NCI-H1048 (cell line): ENCODE results near the gene TUBD1.
"Not testable (repeated sequence)": the region's sequence is repeated elsewhere in the genome, so short reads cannot be mapped to it uniquely, and the experiment has no call there.

Source experiments
- DNase-seq: peaks from one replicate; lab custom pipeline; 2025; lab: John Stamatoyannopoulos, UW

TUBD1 gene

GRCh38 chr17:59844884-59845594, 47.7 kb downstream of the TUBD1 start:
- no peak for DNase-seq

GRCh38 chr17:59842901-59843652, 49.7 kb downstream of the TUBD1 start:
- no peak for DNase-seq

GRCh38 chr17:59841882-59842263, 50.9 kb downstream of the TUBD1 start:
- DNase-seq, result not testable (repeated sequence)

GRCh38 chr17:59841091-59841881, 51.5 kb downstream of the TUBD1 start:
- DNase-seq, result not testable (repeated sequence)

- DNase-seq, result no peak
Measured at GRCh38 chr17:59840329-59841090, 52.2 kb downstream of the TUBD1 start.

GRCh38 chr17:59839651-59840328, 53.0 kb downstream of the TUBD1 start:
- DNase-seq, result no peak

- DNase-seq, result no peak
Measured at GRCh38 chr17:59838052-59838916, 54.5 kb downstream of the TUBD1 start.

GRCh38 chr17:59837308-59838051, 55.3 kb downstream of the TUBD1 start:
- peak; percentile 95 for DNase-seq

GRCh38 chr17:59832883-59833379, 59.8 kb downstream of the TUBD1 start:
- DNase-seq, result no peak

GRCh38 chr17:59830846-59831486, 61.8 kb downstream of the TUBD1 start:
- DNase-seq, result no peak

GRCh38 chr17:59830007-59830630, 62.6 kb downstream of the TUBD1 start:
- DNase-seq, result no peak

- peak; percentile 90 for DNase-seq
Measured at GRCh38 chr17:59829217-59830006, 63.3 kb downstream of the TUBD1 start.

GRCh38 chr17:59828819-59829216, 63.9 kb downstream of the TUBD1 start:
- DNase-seq, result not testable (repeated sequence)

- DNase-seq, result no peak
Measured at GRCh38 chr17:59828478-59828760, 64.3 kb downstream of the TUBD1 start.

- no peak for DNase-seq
Measured at GRCh38 chr17:59827721-59828477, 64.8 kb downstream of the TUBD1 start.

- no peak for DNase-seq
Measured at GRCh38 chr17:59826706-59827453, 65.9 kb downstream of the TUBD1 start.
